Ramos (cell line): ENCODE measurements around the gene ESF1.
"Not testable (repeated sequence)": the region's sequence is repeated elsewhere in the genome, so short reads cannot be mapped to it uniquely, and the experiment has no call there.

Experiments used
- in situ Hi-C: fragments of 300-500 bp; cut with MboI; formaldehyde crosslinking; loops from one replicate; pipeline ENCODE4 v1.14.3; 2022; ENCODE audit warnings: low sequenced_read_pairs; ENCODE audit not compliant: unreplicated experiment

The ESF1 gene

GRCh38 chr20:13790708-13791107 lies 6.0 kb upstream of the ESF1 start:
- in situ Hi-C loops, result no loop called here

- in situ Hi-C loops, result no loop called here
These were observed 3.6 kb upstream of the ESF1 start for GRCh38 chr20:13788167-13788834.

GRCh38 chr20:13786143-13786828 lies 1.6 kb upstream of the ESF1 start:
- in situ Hi-C loops, result no loop called here

GRCh38 chr20:13784271-13784892 lies 337 bp downstream of the ESF1 start:
- in situ Hi-C loops, result no loop called here

GRCh38 chr20:13783528-13783927 lies 1.2 kb downstream of the ESF1 start:
- in situ Hi-C loops, result no loop called here

- in situ Hi-C loops, result loop anchor here (10.0 kb wide), 1 partner anchor 664 kb away; no protein-coding TSS in a partner anchor
These were observed 5.9 kb downstream of the ESF1 start for GRCh38 chr20:13778827-13779226.

GRCh38 chr20:13777171-13777601 lies 7.5 kb downstream of the ESF1 start:
- in situ Hi-C loops, result loop anchor here (10.0 kb wide), 1 partner anchor 662 kb away; no protein-coding TSS in a partner anchor

- in situ Hi-C loops, result loop anchor here (10.0 kb wide), 1 partner anchor 661 kb away; no protein-coding TSS in a partner anchor
These were observed 8.9 kb downstream of the ESF1 start for GRCh38 chr20:13775867-13776266.

- in situ Hi-C loops, result loop anchor here (10.0 kb wide), 1 partner anchor 658 kb away; no protein-coding TSS in a partner anchor
These were observed 12.2 kb downstream of the ESF1 start for GRCh38 chr20:13772529-13772928.

GRCh38 chr20:13771853-13772453 lies 12.8 kb downstream of the ESF1 start:
- in situ Hi-C loops, result loop anchor here (10.0 kb wide), 1 partner anchor 657 kb away; no protein-coding TSS in a partner anchor

- in situ Hi-C loops, result loop anchor here (10.0 kb wide), 1 partner anchor 655 kb away; no protein-coding TSS in a partner anchor
These were observed 14.6 kb downstream of the ESF1 start for GRCh38 chr20:13770141-13770540.

GRCh38 chr20:13765868-13766416 lies 18.8 kb downstream of the ESF1 start:
- in situ Hi-C loops, result no loop called here

- in situ Hi-C loops, result no loop called here
These were observed 19.4 kb downstream of the ESF1 start for GRCh38 chr20:13765299-13765698.

- in situ Hi-C loops, result not testable (repeated sequence)
These were observed 24.2 kb downstream of the ESF1 start for GRCh38 chr20:13760451-13760946.

GRCh38 chr20:13758884-13759283 lies 25.8 kb downstream of the ESF1 start:
- in situ Hi-C loops, result no loop called here

- in situ Hi-C loops, result no loop called here
These were observed 28.2 kb downstream of the ESF1 start for GRCh38 chr20:13756551-13756950.

- in situ Hi-C loops, result no loop called here
These were observed 28.9 kb downstream of the ESF1 start for GRCh38 chr20:13755809-13756208.

- in situ Hi-C loops, result no loop called here
These were observed 31.2 kb downstream of the ESF1 start for GRCh38 chr20:13753436-13754036.

- in situ Hi-C loops, result no loop called here
These were observed 34.9 kb downstream of the ESF1 start for GRCh38 chr20:13749811-13750210.

GRCh38 chr20:13745784-13746183 lies 38.9 kb downstream of the ESF1 start:
- in situ Hi-C loops, result no loop called here
